Suprapubic skin (tissue), 4 donors: ENCODE data around the gene GRIK3. TPM values are rescaled to one million over a fixed set of nuclear protein-coding genes. Genes with fewer than 3 reads are reported as not detected.

Experiments used
- DNase-seq, 2 donors: peaks; one replicate each; pipeline ENCODE4 v3.0.0-alpha.2; 2019; ENCODE audit warnings: low spot score in 2 of 2
- H3K27ac ChIP-seq: fragments of 200-600 bp; sonication (generic); one replicate; pipeline ENCODE4 v1.5.1; 2019
- H3K27me3 ChIP-seq: fragments of 200-600 bp; sonication (generic); one replicate; pipeline ENCODE4 v1.5.1; 2019
- H3K36me3 ChIP-seq: fragments of 200-600 bp; sonication (generic); one replicate; pipeline ENCODE4 v1.5.1; 2019
- H3K4me1 ChIP-seq: fragments of 200-600 bp; sonication (generic); one replicate; pipeline ENCODE4 v1.5.1; 2019
- H3K4me3 ChIP-seq: fragments of 200-600 bp; sonication (generic); one replicate; pipeline ENCODE4 v1.5.1; 2019; ENCODE audit warnings: mild to moderate bottlenecking
- H3K9me3 ChIP-seq: fragments of 200-600 bp; sonication (generic); one replicate; pipeline ENCODE4 v1.5.1; 2019
- CTCF ChIP-seq, 2 donors: fragments of 200-600 bp in 1 of 2; fragments of 450-650 bp in 1 of 2; sonication (generic) in 1 of 2; IDR thresholded peaks; one replicate each; pipeline ENCODE4 v1.5.1; 2016 to 2019; ENCODE audit warnings: antibody characterized with exemption in 2 of 2, mild to moderate bottlenecking in 1 of 2, moderate library complexity in 1 of 2
- EP300 ChIP-seq: sonication (generic); formaldehyde crosslinking; IDR thresholded peaks from one replicate; pipeline ENCODE4 v1.6.1; 2017; ENCODE audit warnings: antibody characterized with exemption
- POLR2A ChIP-seq, 2 donors: fragments of 450-650 bp; IDR thresholded peaks; one replicate each; pipeline ENCODE4 v1.6.1; 2017; ENCODE audit warnings: antibody characterized with exemption in 2 of 2, mild to moderate bottlenecking in 2 of 2, moderate library complexity in 2 of 2
- POLR2AphosphoS5 ChIP-seq, 3 donors: sonication (generic); formaldehyde crosslinking; IDR thresholded peaks; one replicate each; pipeline ENCODE4 v1.6.1; 2017; ENCODE audit warnings: antibody characterized with exemption in 3 of 3
- WGBS: methylation state at CpG from one replicate; pipeline ENCODE4 v1.1.5; 2018; 5-methylcytosine and 5-hydroxymethylcytosine counted together
- total RNA-seq, 4 donors: library from RNA; depleted of rRNA; stranded (reverse); fragments of >200 nt; gene quantifications; one replicate each; pipeline ENCODE4 v1.1.0, GENCODE V29; 2016

The GRIK3 gene
- total RNA-seq, 4 donors from 2014 or later = 0.18 to 0.64 (median 0.37) TPM

GRCh38 chr1:36825226-36825625 is 209.1 kb downstream of the GRIK3 start:
- no peak overlapping the region for H3K27ac ChIP-seq
- TF ChIP-seq POLR2AphosphoS5 (IDR thresholded peaks at IDR 0.05) = no peak
- no peak for TF ChIP-seq CTCF (IDR thresholded peaks at IDR 0.05)
- TF ChIP-seq EP300 = no peak
- TF ChIP-seq POLR2A (IDR thresholded peaks at IDR 0.05) = no peak
- H3K36me3 ChIP-seq = no peaks in the 10 kb centered on the region
- no peak for DNase-seq
- H3K4me3 ChIP-seq = no peak overlapping the region
- H3K27me3 ChIP-seq = peaks cover 33% of the 10 kb centered on the region
- 83% methylated on average over 6 of the region's 6 CpGs for WGBS
- H3K9me3 ChIP-seq = no peaks in the 10 kb centered on the region
- no peaks in the 10 kb centered on the region for H3K4me1 ChIP-seq

GRCh38 chr1:36824390-36824861 is 209.9 kb downstream of the GRIK3 start:
- Histone ChIP-seq H3K27ac (no peak overlapping the region), H3K27me3 (peaks cover 32% of the 10 kb centered on the region), H3K4me1 (no peaks in the 10 kb centered on the region), H3K36me3 (no peaks in the 10 kb centered on the region), H3K9me3 (no peaks in the 10 kb centered on the region), H3K4me3 (no peak overlapping the region)
- no peak for DNase-seq
- TF ChIP-seq CTCF (IDR thresholded peaks at IDR 0.05) (no peak), EP300 (no peak), POLR2AphosphoS5 (IDR thresholded peaks at IDR 0.05) (no peak), POLR2A (IDR thresholded peaks at IDR 0.05) (no peak)
- WGBS = 33% methylated on average over 12 of the region's 12 CpGs

GRCh38 chr1:36822648-36823047 is 211.7 kb downstream of the GRIK3 start:
- H3K27ac ChIP-seq = no peak overlapping the region
- H3K9me3 ChIP-seq = no peaks in the 10 kb centered on the region
- DNase-seq = no peak
- TF ChIP-seq EP300 = no peak
- TF ChIP-seq POLR2AphosphoS5 (IDR thresholded peaks at IDR 0.05) = no peak
- TF ChIP-seq CTCF (IDR thresholded peaks at IDR 0.05) = no peak
- no peak for TF ChIP-seq POLR2A (IDR thresholded peaks at IDR 0.05)
- H3K27me3 ChIP-seq = peaks cover 37% of the 10 kb centered on the region
- 33% methylated on average over 1 of the region's 2 CpGs for WGBS
- no peak overlapping the region for H3K4me3 ChIP-seq
- H3K4me1 ChIP-seq = no peaks in the 10 kb centered on the region
- H3K36me3 ChIP-seq = no peaks in the 10 kb centered on the region

GRCh38 chr1:36821386-36821785 is 212.9 kb downstream of the GRIK3 start:
- no peak overlapping the region for H3K4me3 ChIP-seq
- no peaks in the 10 kb centered on the region for H3K36me3 ChIP-seq
- H3K9me3 ChIP-seq = no peaks in the 10 kb centered on the region
- H3K4me1 ChIP-seq = no peaks in the 10 kb centered on the region
- H3K27me3 ChIP-seq = peaks cover 36% of the 10 kb centered on the region
- no peak for DNase-seq
- no peak overlapping the region for H3K27ac ChIP-seq
- TF ChIP-seq POLR2AphosphoS5 (IDR thresholded peaks at IDR 0.05) (no peak), POLR2A (IDR thresholded peaks at IDR 0.05) (no peak), CTCF (IDR thresholded peaks at IDR 0.05) (no peak), EP300 (no peak)
- WGBS = 77% methylated on average over 5 of the region's 7 CpGs

- TF ChIP-seq POLR2A (IDR thresholded peaks at IDR 0.05) = no peak
- TF ChIP-seq EP300 = no peak
- no peak for TF ChIP-seq CTCF (IDR thresholded peaks at IDR 0.05)
- no peak for TF ChIP-seq POLR2AphosphoS5 (IDR thresholded peaks at IDR 0.05)
- Histone ChIP-seq H3K4me3 (no peak overlapping the region), H3K4me1 (no peaks in the 10 kb centered on the region), H3K27me3 (peaks cover 20% of the 10 kb centered on the region), H3K36me3 (no peaks in the 10 kb centered on the region), H3K27ac (no peak overlapping the region), H3K9me3 (no peaks in the 10 kb centered on the region)
- 67% methylated on average over 1 of the region's 2 CpGs for WGBS
- no peak for DNase-seq
Measured at GRCh38 chr1:36818771-36819170, 215.5 kb downstream of the GRIK3 start.
